ENCODE results near the gene RBPJ.

Gene RBPJ

DNA sequence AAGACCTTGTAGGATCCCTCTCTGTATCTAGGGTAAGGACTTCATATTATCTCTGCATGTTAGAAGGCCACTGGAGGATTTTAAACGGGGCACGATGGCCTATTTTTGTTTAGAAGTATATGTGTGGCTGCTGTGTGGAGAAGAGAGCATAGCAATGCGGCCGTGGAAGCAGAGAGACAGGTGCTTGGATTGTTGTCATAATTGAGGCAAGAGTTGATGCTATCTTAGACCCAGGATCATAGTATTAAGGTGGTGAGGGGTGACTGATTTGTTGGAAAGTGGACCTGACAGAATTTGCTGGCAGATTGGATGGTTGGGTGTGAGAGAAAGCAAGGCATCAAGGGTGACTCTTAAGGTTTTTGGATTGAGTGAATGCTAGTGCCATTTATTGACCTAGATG lies 106.1 kb downstream of the RBPJ start:
- TF ChIP-seq POLR2AphosphoS5 (IDR thresholded peaks at IDR 0.05; ENCODE audit: low read depth, low read length) (no peak), SIN3A (IDR thresholded peaks at IDR 0.05; ENCODE audit: borderline replicate concordance, insufficient read depth, low read length) (no peak), TAF1 (IDR thresholded peaks at IDR 0.05; ENCODE audit: borderline replicate concordance, insufficient read depth, low read length) (no peak), REST (IDR thresholded peaks at IDR 0.05; ENCODE audit: insufficient read depth in 1 of 2, low read depth in 2 of 2, low read length in 2 of 2) (no peak), FOXP2 (optimal IDR thresholded peaks at IDR 0.05; ENCODE audit: borderline replicate concordance, extremely low read depth, extremely low read length, insufficient read depth) (no peak)

DNA sequence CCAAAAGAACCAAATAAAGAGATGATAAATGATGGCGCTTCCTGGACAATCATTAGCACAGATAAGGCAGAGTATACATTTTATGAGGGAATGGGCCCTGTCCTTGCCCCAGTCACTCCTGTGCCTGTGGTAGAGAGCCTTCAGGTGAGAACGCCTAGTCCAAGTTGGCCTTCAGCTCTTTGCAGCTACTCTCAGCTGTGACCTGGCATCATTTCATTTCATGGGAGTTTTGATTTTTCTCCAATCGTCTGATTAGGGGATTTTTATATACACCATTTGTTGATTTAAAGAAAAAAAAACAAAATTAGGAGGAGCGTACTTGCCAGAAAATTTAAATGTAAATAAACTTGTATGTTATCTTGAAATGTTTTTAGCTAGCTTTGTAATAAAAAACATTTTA lies 109.1 kb downstream of the RBPJ start:
- TF ChIP-seq POLR2AphosphoS5 (IDR thresholded peaks at IDR 0.05; ENCODE audit: low read depth, low read length) (no peak), REST (IDR thresholded peaks at IDR 0.05; ENCODE audit: insufficient read depth in 1 of 2, low read depth in 2 of 2, low read length in 2 of 2) (no peak), TAF1 (IDR thresholded peaks at IDR 0.05; ENCODE audit: borderline replicate concordance, insufficient read depth, low read length) (no peak), SIN3A (IDR thresholded peaks at IDR 0.05; ENCODE audit: borderline replicate concordance, insufficient read depth, low read length) (no peak), FOXP2 (optimal IDR thresholded peaks at IDR 0.05; ENCODE audit: borderline replicate concordance, extremely low read depth, extremely low read length, insufficient read depth) (no peak)

DNA sequence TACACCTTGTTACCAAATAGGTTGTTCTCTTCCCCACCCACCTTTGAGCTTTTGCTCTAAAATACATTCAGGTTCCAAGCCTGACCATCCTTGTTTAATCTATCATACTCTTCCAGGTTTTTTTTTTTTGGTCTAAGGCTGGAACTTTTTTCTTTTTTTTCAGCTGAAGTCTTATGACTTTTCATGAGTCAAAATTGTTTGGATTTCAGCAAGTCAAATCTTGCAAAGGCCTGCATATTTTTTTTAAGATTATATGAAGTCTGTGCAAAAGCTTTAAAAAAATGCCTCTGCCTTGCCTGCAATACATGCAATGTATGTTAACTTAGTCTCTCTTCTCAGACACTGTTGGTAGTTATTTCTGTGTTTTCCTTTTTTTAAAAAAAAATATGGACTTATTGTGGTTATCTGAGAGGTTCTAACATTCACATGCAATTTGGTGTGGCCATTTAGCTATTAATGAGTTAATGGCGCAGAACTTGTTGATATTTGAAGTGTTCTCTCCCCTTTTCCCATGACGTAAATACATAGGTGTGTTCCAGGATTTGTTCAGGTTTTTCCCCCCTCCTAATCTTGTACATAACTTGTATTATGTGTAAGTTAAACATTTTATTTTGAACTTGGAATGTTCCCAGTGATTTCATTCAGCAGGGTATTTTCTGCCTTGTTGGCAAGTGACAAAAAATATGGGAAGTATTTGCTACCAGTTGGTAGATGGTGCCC lies 110.8 kb downstream of the RBPJ start:
- TF ChIP-seq POLR2AphosphoS5 (IDR thresholded peaks at IDR 0.05; ENCODE audit: low read depth, low read length) (no peak), FOXP2 (optimal IDR thresholded peaks at IDR 0.05; ENCODE audit: borderline replicate concordance, extremely low read depth, extremely low read length, insufficient read depth) (no peak), REST (IDR thresholded peaks at IDR 0.05; ENCODE audit: insufficient read depth in 1 of 2, low read depth in 2 of 2, low read length in 2 of 2) (no peak)

- TF ChIP-seq FOXP2 (optimal IDR thresholded peaks at IDR 0.05; ENCODE audit: borderline replicate concordance, extremely low read depth, extremely low read length, insufficient read depth) (no peak), REST (IDR thresholded peaks at IDR 0.05; ENCODE audit: insufficient read depth in 1 of 2, low read depth in 2 of 2, low read length in 2 of 2) (no peak), POLR2AphosphoS5 (IDR thresholded peaks at IDR 0.05; ENCODE audit: low read depth, low read length) (no peak), SIN3A (IDR thresholded peaks at IDR 0.05; ENCODE audit: borderline replicate concordance, insufficient read depth, low read length) (no peak), TAF1 (IDR thresholded peaks at IDR 0.05; ENCODE audit: borderline replicate concordance, insufficient read depth, low read length) (no peak)
Observed at GRCh38 chr4:26432419-26432818, 111.6 kb downstream of the RBPJ start.

DNA sequence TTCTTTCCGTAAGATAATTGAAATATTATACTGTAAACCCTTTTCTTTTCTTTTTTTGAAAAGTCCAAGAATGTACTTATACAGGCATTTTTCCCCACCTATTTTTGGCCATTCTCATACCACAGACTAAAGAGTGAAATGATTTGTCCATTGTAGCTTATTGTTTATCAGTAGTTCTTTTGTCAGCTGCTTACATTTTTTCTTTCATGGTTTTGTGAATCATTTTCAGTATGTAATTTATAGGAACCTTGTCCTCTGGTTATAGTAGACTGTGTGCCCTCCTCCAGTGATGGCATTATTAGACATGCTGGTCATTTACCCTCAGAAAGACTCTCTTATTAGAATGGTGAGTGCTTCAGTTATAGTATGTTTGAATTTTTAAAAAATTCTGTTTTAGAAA lies 112.7 kb downstream of the RBPJ start:
- no peak for TF ChIP-seq REST (IDR thresholded peaks at IDR 0.05; ENCODE audit: insufficient read depth in 1 of 2, low read depth in 2 of 2, low read length in 2 of 2)
- TF ChIP-seq FOXP2 (optimal IDR thresholded peaks at IDR 0.05; ENCODE audit: borderline replicate concordance, extremely low read depth, extremely low read length, insufficient read depth), result no peak
- TF ChIP-seq POLR2AphosphoS5 (IDR thresholded peaks at IDR 0.05; ENCODE audit: low read depth, low read length), result no peak

Data from PFSK-1 (cell line).